ENCODE measurements around the gene MINDY4B.

MINDY4B gene

GRCh38 chr3:150844484-150844883, 60.8 kb downstream of the MINDY4B start:
- H3K9me3 ChIP-seq (ENCODE audit: control insufficient read depth in 1 of 2, low read length in 2 of 2), result no peaks in the 10 kb centered on the region
- no peak overlapping the region for H3K4me3 ChIP-seq (ENCODE audit: low read depth in 1 of 2, low read length in 2 of 2)
- H3K4me1 ChIP-seq (ENCODE audit: control insufficient read depth in 1 of 2, insufficient read depth in 2 of 2, low read length in 2 of 2), result no peaks in the 10 kb centered on the region
- H3K36me3 ChIP-seq (ENCODE audit: control insufficient read depth in 1 of 2, insufficient read depth in 2 of 2, low read length in 2 of 2), result no peaks in the 10 kb centered on the region
- no peak overlapping the region for H3K27ac ChIP-seq (ENCODE audit: low read length)
- no peaks in the 10 kb centered on the region for H3K27me3 ChIP-seq (ENCODE audit: low read depth, low read length)

GRCh38 chr3:150843241-150843640, 62.0 kb downstream of the MINDY4B start:
- no peaks in the 10 kb centered on the region for H3K9me3 ChIP-seq (ENCODE audit: control insufficient read depth in 1 of 2, low read length in 2 of 2)
- H3K4me1 ChIP-seq (ENCODE audit: control insufficient read depth in 1 of 2, insufficient read depth in 2 of 2, low read length in 2 of 2), result no peaks in the 10 kb centered on the region
- no peak overlapping the region for H3K27ac ChIP-seq (ENCODE audit: low read length)
- no peak overlapping the region for H3K4me3 ChIP-seq (ENCODE audit: low read depth in 1 of 2, low read length in 2 of 2)
- H3K36me3 ChIP-seq (ENCODE audit: control insufficient read depth in 1 of 2, insufficient read depth in 2 of 2, low read length in 2 of 2), result no peaks in the 10 kb centered on the region
- H3K27me3 ChIP-seq (ENCODE audit: low read depth, low read length), result no peaks in the 10 kb centered on the region

GRCh38 chr3:150840802-150841515, 64.3 kb downstream of the MINDY4B start:
- no peaks in the 10 kb centered on the region for H3K36me3 ChIP-seq (ENCODE audit: control insufficient read depth in 1 of 2, insufficient read depth in 2 of 2, low read length in 2 of 2)
- no peaks in the 10 kb centered on the region for H3K9me3 ChIP-seq (ENCODE audit: control insufficient read depth in 1 of 2, low read length in 2 of 2)
- H3K4me3 ChIP-seq (ENCODE audit: low read depth in 1 of 2, low read length in 2 of 2), result no peak overlapping the region
- no peaks in the 10 kb centered on the region for H3K27me3 ChIP-seq (ENCODE audit: low read depth, low read length)
- H3K27ac ChIP-seq (ENCODE audit: low read length), result no peak overlapping the region
- H3K4me1 ChIP-seq (ENCODE audit: control insufficient read depth in 1 of 2, insufficient read depth in 2 of 2, low read length in 2 of 2), result no peaks in the 10 kb centered on the region

GRCh38 chr3:150830745-150831144, 74.5 kb downstream of the MINDY4B start:
- H3K36me3 ChIP-seq (ENCODE audit: control insufficient read depth in 1 of 2, insufficient read depth in 2 of 2, low read length in 2 of 2), result no peaks in the 10 kb centered on the region
- H3K9me3 ChIP-seq (ENCODE audit: control insufficient read depth in 1 of 2, low read length in 2 of 2), result no peaks in the 10 kb centered on the region
- H3K4me1 ChIP-seq (ENCODE audit: control insufficient read depth in 1 of 2, insufficient read depth in 2 of 2, low read length in 2 of 2), result no peaks in the 10 kb centered on the region
- no peak overlapping the region for H3K4me3 ChIP-seq (ENCODE audit: low read depth in 1 of 2, low read length in 2 of 2)
- H3K27ac ChIP-seq (ENCODE audit: low read length), result no peak overlapping the region
- H3K27me3 ChIP-seq (ENCODE audit: low read depth, low read length), result no peaks in the 10 kb centered on the region

GRCh38 chr3:150830094-150830681, 75.1 kb downstream of the MINDY4B start:
- Histone ChIP-seq H3K4me3 (ENCODE audit: low read depth in 1 of 2, low read length in 2 of 2) (no peak overlapping the region), H3K4me1 (ENCODE audit: control insufficient read depth in 1 of 2, insufficient read depth in 2 of 2, low read length in 2 of 2) (no peaks in the 10 kb centered on the region), H3K36me3 (ENCODE audit: control insufficient read depth in 1 of 2, insufficient read depth in 2 of 2, low read length in 2 of 2) (no peaks in the 10 kb centered on the region), H3K27me3 (ENCODE audit: low read depth, low read length) (no peaks in the 10 kb centered on the region), H3K9me3 (ENCODE audit: control insufficient read depth in 1 of 2, low read length in 2 of 2) (no peaks in the 10 kb centered on the region), H3K27ac (ENCODE audit: low read length) (no peak overlapping the region)

GRCh38 chr3:150829408-150829807, 75.8 kb downstream of the MINDY4B start:
- H3K36me3 ChIP-seq (ENCODE audit: control insufficient read depth in 1 of 2, insufficient read depth in 2 of 2, low read length in 2 of 2), result no peaks in the 10 kb centered on the region
- no peak overlapping the region for H3K4me3 ChIP-seq (ENCODE audit: low read depth in 1 of 2, low read length in 2 of 2)
- H3K27ac ChIP-seq (ENCODE audit: low read length), result no peak overlapping the region
- no peaks in the 10 kb centered on the region for H3K9me3 ChIP-seq (ENCODE audit: control insufficient read depth in 1 of 2, low read length in 2 of 2)
- no peaks in the 10 kb centered on the region for H3K4me1 ChIP-seq (ENCODE audit: control insufficient read depth in 1 of 2, insufficient read depth in 2 of 2, low read length in 2 of 2)
- H3K27me3 ChIP-seq (ENCODE audit: low read depth, low read length), result no peaks in the 10 kb centered on the region

- no peaks in the 10 kb centered on the region for H3K36me3 ChIP-seq (ENCODE audit: control insufficient read depth in 1 of 2, insufficient read depth in 2 of 2, low read length in 2 of 2)
These were observed 76.2 kb downstream of the MINDY4B start for GRCh38 chr3:150828997-150829396.

GRCh38 chr3:150828261-150828660, 77.0 kb downstream of the MINDY4B start:
- no peaks in the 10 kb centered on the region for H3K9me3 ChIP-seq (ENCODE audit: control insufficient read depth in 1 of 2, low read length in 2 of 2)
- H3K27ac ChIP-seq (ENCODE audit: low read length), result no peak overlapping the region
- H3K4me3 ChIP-seq (ENCODE audit: low read depth in 1 of 2, low read length in 2 of 2), result no peak overlapping the region
- no peaks in the 10 kb centered on the region for H3K27me3 ChIP-seq (ENCODE audit: low read depth, low read length)
- H3K4me1 ChIP-seq (ENCODE audit: control insufficient read depth in 1 of 2, insufficient read depth in 2 of 2, low read length in 2 of 2), result no peaks in the 10 kb centered on the region
- H3K36me3 ChIP-seq (ENCODE audit: control insufficient read depth in 1 of 2, insufficient read depth in 2 of 2, low read length in 2 of 2), result no peaks in the 10 kb centered on the region

More at GRCh38 chr3:150828997-150829396, 76.2 kb downstream of the MINDY4B start:
- no peaks in the 10 kb centered on the region for H3K27me3 ChIP-seq (ENCODE audit: low read depth, low read length)
- H3K4me1 ChIP-seq (ENCODE audit: control insufficient read depth in 1 of 2, insufficient read depth in 2 of 2, low read length in 2 of 2), result no peaks in the 10 kb centered on the region
- H3K27ac ChIP-seq (ENCODE audit: low read length), result no peak overlapping the region
- H3K9me3 ChIP-seq (ENCODE audit: control insufficient read depth in 1 of 2, low read length in 2 of 2), result no peaks in the 10 kb centered on the region
- H3K4me3 ChIP-seq (ENCODE audit: low read depth in 1 of 2, low read length in 2 of 2), result no peak overlapping the region

- Histone ChIP-seq H3K27me3 (ENCODE audit: low read depth, low read length) (no peaks in the 10 kb centered on the region), H3K4me1 (ENCODE audit: control insufficient read depth in 1 of 2, insufficient read depth in 2 of 2, low read length in 2 of 2) (no peaks in the 10 kb centered on the region), H3K27ac (ENCODE audit: low read length) (no peak overlapping the region), H3K9me3 (ENCODE audit: control insufficient read depth in 1 of 2, low read length in 2 of 2) (no peaks in the 10 kb centered on the region), H3K36me3 (ENCODE audit: control insufficient read depth in 1 of 2, insufficient read depth in 2 of 2, low read length in 2 of 2) (no peaks in the 10 kb centered on the region), H3K4me3 (ENCODE audit: low read depth in 1 of 2, low read length in 2 of 2) (no peak overlapping the region)
These were observed 78.6 kb downstream of the MINDY4B start for GRCh38 chr3:150826466-150827282.

- Histone ChIP-seq H3K27ac (ENCODE audit: low read length) (no peak overlapping the region), H3K9me3 (ENCODE audit: control insufficient read depth in 1 of 2, low read length in 2 of 2) (no peaks in the 10 kb centered on the region), H3K4me1 (ENCODE audit: control insufficient read depth in 1 of 2, insufficient read depth in 2 of 2, low read length in 2 of 2) (no peaks in the 10 kb centered on the region), H3K27me3 (ENCODE audit: low read depth, low read length) (no peaks in the 10 kb centered on the region), H3K36me3 (ENCODE audit: control insufficient read depth in 1 of 2, insufficient read depth in 2 of 2, low read length in 2 of 2) (no peaks in the 10 kb centered on the region), H3K4me3 (ENCODE audit: low read depth in 1 of 2, low read length in 2 of 2) (no peak overlapping the region)
These were observed 79.3 kb downstream of the MINDY4B start for GRCh38 chr3:150825916-150826377.

GRCh38 chr3:150825192-150825915, 79.9 kb downstream of the MINDY4B start:
- no peaks in the 10 kb centered on the region for H3K9me3 ChIP-seq (ENCODE audit: control insufficient read depth in 1 of 2, low read length in 2 of 2)
- H3K27me3 ChIP-seq (ENCODE audit: low read depth, low read length), result no peaks in the 10 kb centered on the region

More at GRCh38 chr3:150825192-150825915, 79.9 kb downstream of the MINDY4B start:
- H3K4me3 ChIP-seq (ENCODE audit: low read depth in 1 of 2, low read length in 2 of 2), result no peak overlapping the region
- H3K36me3 ChIP-seq (ENCODE audit: control insufficient read depth in 1 of 2, insufficient read depth in 2 of 2, low read length in 2 of 2), result no peaks in the 10 kb centered on the region
- no peak overlapping the region for H3K27ac ChIP-seq (ENCODE audit: low read length)
- no peaks in the 10 kb centered on the region for H3K4me1 ChIP-seq (ENCODE audit: control insufficient read depth in 1 of 2, insufficient read depth in 2 of 2, low read length in 2 of 2)
